Iris pigment epithelial cell (primary cell): Measurements from ENCODE around the gene LDB2.

ENCODE experiments used
- DNase-seq: peaks from one replicate; pipeline ENCODE4 v3.0.0-alpha.2; 2011; ENCODE audit warnings: low read depth

Gene LDB2

DNA sequence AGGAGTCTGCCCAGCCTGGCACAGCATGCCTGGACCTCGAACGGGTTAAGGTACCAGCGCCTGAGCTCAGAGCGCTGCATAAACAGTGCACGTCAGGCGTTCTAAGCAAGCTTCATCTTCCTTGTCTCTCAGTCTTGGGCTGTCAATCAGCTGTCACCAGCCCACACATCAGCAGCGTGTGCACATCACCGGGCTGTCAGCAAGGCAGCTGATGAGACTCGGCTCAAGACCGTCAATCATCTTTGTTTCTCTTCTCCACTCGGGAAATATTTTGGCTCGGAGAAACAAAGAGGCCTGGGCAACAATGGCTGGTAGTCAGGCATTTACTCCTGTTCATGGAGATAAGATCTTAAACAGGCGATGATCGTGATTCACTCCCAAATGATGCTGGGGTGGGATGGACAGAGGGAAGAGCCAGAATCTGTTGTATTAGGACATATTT is 141.3 kb downstream of the LDB2 start:
- DNase-seq = peak; percentile 46

DNA sequence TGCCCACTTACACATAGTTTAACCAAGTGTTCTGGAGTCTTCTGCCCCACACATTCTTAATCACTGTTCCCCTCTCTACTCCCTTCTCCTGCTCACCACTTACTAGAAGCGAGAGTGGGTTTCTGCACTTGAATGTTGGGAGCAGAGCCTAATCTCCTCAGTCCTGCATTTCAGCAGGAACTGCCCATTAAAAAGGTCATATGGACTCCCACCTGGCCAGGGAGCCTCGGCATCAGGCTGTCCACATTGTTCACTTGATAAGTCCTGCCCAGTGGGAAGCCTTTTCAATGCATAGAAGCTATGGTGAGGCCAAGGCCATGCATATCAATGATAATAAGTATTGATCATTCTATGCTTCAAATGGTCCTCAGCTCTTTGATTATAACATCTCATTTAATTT is 144.3 kb downstream of the LDB2 start:
- no peak for DNase-seq

- peak; percentile 54 for DNase-seq
These were observed 146.3 kb downstream of the LDB2 start for GRCh38 chr4:16752150-16752549.

DNA sequence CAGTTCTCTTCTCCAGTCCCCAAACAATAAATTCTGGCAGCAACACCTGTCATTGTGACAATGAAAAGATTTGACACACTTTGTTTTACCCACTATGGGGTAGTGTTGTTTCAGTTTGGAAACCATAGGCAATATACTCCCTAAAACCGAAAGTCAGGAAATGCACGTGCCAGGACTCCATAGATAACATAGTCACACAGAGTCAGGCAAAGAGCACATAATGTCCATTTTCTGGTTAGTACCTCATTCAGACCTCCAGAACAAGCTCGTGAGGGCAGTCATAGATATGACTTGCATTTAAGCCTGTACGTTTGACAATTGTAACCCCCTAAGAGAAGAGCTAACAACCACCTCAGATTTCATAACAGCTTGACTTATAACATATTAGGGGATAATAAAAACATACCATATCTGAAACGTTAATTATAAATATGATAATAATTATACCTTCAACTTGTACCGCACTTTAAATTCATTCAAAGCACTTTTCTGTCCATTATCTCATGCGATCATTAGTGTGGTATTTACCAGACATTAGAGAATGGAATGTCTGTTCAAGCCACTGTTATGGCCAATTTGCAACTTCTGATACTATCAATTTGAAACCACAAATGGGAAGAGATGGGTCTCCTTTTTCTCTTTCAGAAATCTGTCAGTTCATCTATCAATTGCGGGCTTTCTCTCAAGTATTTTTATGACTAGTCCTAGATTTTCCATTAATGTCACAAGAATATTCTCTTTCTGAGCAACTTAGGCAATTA is 147.4 kb downstream of the LDB2 start:
- no peak for DNase-seq

DNA sequence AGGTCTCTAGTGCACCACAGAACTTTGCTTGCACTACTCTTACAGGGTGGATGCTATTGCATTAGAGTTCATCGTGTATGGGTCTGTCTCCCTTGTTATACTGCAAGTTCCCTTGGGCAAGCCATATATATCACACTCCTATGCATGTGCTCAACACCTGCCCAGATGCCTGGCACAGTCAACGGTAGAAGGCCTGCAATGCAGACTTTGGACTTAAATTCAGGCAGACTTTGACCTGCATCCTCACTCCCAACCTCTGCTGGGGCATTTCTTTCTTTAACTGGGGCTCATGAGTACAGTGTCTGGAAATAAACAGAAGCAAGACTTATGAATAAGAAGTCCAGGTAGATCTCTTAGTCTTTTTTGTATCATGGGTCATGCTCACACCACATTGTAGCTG is 148.2 kb downstream of the LDB2 start:
- no peak for DNase-seq

GRCh38 chr4:16745887-16746286 is 152.6 kb downstream of the LDB2 start:
- DNase-seq = no peak

GRCh38 chr4:16745009-16745635 is 153.3 kb downstream of the LDB2 start:
- DNase-seq = peak; percentile 91

GRCh38 chr4:16741287-16741686 is 157.2 kb downstream of the LDB2 start:
- no peak for DNase-seq

DNA sequence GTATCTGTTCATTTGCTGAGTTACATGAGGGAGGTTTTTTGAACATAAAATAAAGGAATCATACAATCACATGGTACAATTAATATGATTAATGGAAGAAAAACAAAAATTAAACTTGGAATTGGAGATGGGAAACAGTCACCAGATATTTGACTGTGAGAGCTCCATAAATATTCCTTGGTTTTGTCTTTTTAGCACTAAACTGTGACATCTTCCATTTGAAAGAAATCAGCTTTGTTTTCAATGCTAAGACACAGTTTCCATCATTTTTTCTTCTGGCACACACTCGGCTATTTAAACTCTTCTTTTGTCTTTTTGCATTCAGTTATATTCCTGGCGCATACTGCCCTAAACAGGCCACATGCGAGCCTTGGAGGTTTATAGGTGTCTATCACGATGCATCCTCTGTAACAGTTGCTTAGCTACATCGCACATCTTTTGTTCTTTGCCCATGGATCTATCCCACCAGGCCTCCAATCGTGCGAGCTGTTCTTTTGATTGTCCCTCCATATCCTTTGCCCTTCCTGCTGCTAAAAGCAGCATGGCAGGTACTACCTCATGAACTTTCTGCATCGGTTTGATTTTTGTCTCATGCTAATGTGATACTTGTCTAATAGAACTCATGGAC is 158.3 kb downstream of the LDB2 start:
- DNase-seq = no peak

DNA sequence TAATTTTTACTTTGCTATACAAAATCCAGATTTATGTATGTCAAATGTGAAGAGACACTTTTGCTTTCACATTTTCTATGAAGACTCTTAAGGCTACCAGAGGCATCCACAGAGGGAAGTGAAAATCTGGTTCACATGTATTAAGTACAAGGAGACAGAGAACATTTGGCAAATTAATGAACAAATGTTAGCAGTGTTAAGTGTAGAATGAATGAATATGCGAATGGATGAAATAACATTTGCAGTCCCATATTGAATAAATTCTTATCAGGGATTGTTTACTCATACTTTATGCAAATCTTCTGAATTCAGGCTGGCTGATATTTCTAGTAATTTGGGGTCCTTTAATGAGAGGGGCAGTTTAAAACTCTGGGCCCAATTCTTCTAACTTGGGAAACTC is 159.9 kb downstream of the LDB2 start:
- DNase-seq = no peak

- no peak for DNase-seq
These were observed 164.9 kb downstream of the LDB2 start for GRCh38 chr4:16733509-16733908.

GRCh38 chr4:16732741-16733140 is 165.7 kb downstream of the LDB2 start:
- DNase-seq = no peak

- DNase-seq = peak; percentile 11
These were observed 166.6 kb downstream of the LDB2 start for GRCh38 chr4:16731776-16732380.

- no peak for DNase-seq
These were observed 167.8 kb downstream of the LDB2 start for GRCh38 chr4:16730522-16731205.

GRCh38 chr4:16729336-16729735 is 169.1 kb downstream of the LDB2 start:
- no peak for DNase-seq

- DNase-seq = no peak
These were observed 169.6 kb downstream of the LDB2 start for GRCh38 chr4:16728849-16729248.

DNA sequence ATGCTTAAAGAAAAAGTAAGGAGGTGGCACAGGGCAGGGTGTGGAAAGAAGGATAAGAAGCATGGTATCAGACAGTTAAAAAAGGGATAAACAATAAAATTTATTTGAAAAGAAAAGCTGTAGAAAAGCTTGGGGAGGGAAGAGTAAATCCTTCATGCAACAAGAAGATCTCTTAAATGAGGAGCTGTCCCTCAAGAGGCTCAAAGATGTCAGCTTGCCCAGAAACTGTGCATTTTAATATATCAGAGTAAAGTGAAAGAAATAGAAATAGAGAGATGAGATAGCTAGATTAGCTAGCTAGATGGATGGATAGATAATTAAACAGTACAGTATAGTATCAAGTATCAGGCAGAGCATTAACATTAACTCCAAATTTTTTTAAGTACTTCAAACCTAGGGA is 170.3 kb downstream of the LDB2 start:
- no peak for DNase-seq

GRCh38 chr4:16727218-16727617 is 171.2 kb downstream of the LDB2 start:
- no peak for DNase-seq

GRCh38 chr4:16726368-16727050 is 171.9 kb downstream of the LDB2 start:
- DNase-seq = no peak

DNA sequence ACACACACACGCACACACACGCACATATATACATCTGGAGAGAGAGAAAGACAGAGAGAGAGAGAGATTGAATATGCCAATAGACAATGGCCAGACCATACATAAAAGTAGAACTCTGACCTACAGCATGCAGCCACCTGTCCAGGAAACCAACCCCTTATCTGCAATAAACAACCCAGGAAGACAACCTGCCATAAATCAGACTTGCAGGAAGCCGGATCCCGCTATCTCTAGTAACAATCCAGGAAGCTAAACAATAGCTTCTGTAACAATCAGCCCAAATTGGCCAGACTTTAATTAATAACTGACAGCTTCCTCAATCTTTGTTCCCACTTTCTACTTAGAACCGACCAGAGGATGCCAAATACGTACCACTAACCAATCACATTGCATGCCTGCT is 173.2 kb downstream of the LDB2 start:
- DNase-seq = no peak

DNA sequence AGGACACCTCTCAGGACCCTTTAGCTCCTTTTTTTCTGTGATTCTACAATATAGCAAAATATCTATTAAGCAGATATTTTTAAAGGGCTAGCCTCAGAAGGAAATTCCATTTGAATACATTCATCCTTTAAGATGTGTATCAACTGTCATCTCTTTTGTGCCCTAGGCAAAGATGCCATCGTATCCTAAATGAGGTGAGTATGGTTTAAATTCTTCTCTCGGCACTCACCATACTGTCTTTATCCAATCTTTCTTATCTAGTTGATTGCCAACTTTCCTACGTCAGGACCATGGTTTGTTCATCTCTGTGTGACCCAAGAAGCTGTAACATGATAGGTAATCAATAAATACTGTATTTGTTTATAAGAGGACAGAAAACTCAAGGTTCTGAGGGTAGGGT is 176.0 kb downstream of the LDB2 start:
- peak; percentile 22 for DNase-seq
